ENCODE results near the gene CDCP2. TPM values are rescaled to one million over a fixed set of nuclear protein-coding genes. Genes with fewer than 3 reads are reported as not detected.

The CDCP2 gene
- total RNA-seq, 1 donor from 2014 or later: not detected

DNA sequence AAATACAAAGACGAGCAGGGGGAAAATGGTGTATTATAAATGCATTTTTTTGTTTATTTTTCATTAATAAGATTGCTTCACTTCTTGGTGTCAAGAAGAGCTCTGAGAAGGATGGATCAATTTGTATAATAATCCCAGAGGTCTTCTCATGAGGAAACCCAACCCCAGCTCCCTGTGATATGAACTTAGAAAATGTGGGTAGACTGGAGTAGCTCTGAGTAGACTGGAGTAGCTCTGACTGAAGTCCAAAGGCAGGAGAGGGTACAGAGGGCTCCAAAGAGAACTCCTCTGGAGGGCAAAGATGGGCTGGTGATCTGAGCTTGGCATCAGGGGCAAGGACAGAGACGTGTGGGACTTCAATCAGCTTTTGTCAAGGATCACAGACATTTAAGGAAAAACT is 21.4 kb downstream of the CDCP2 start:
- intact Hi-C loops (cut with DNase I): no loop called here

DNA sequence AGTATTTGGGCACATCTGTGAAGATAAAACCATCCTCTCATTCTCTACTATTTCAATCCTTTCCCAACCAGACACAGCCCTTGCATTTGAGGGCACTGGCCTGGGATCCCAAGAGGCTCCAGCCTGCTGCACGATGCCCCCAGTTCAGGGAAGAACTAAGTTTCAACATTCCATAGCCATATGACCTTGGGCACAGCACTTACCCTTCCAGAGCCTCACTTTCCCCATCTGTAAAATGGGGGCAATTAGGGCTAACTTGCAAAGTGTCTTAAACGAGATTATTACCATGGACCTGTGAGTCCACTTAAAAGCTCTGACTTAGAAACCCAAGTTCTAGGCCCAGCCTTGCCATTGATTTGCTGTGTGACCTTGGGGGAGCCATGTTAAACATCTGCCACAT is 22.9 kb downstream of the CDCP2 start:
- Histone ChIP-seq H3K9me3 (no peaks in the 10 kb centered on the region), H3K36me3 (no peaks in the 10 kb centered on the region), H3K4me1 (no peaks in the 10 kb centered on the region), H3K27me3 (no peaks in the 10 kb centered on the region), H3K27ac (no peak overlapping the region), H3K4me3 (no peak overlapping the region)
- TF ChIP-seq POLR2AphosphoS5 (IDR thresholded peaks at IDR 0.05; ENCODE audit: insufficient read depth in 1 of 2, low read depth in 1 of 2): no peak
- no peak for DNase-seq (ENCODE audit: extremely low spot score in 2 of 2)
- intact Hi-C loops (cut with DNase I): no loop called here

More for the DNA sequence above, 21.4 kb downstream of the CDCP2 start:
- no peak for DNase-seq (ENCODE audit: extremely low spot score in 2 of 2)
- no peak overlapping the region for H3K4me3 ChIP-seq
- no peaks in the 10 kb centered on the region for H3K27me3 ChIP-seq
- TF ChIP-seq, protein P1, sequence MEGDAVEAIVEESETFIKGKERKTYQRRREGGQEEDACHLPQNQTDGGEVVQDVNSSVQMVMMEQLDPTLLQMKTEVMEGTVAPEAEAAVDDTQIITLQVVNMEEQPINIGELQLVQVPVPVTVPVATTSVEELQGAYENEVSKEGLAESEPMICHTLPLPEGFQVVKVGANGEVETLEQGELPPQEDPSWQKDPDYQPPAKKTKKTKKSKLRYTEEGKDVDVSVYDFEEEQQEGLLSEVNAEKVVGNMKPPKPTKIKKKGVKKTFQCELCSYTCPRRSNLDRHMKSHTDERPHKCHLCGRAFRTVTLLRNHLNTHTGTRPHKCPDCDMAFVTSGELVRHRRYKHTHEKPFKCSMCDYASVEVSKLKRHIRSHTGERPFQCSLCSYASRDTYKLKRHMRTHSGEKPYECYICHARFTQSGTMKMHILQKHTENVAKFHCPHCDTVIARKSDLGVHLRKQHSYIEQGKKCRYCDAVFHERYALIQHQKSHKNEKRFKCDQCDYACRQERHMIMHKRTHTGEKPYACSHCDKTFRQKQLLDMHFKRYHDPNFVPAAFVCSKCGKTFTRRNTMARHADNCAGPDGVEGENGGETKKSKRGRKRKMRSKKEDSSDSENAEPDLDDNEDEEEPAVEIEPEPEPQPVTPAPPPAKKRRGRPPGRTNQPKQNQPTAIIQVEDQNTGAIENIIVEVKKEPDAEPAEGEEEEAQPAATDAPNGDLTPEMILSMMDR (IDR thresholded peaks at IDR 0.05): no peak
- TF ChIP-seq POLR2AphosphoS5 (IDR thresholded peaks at IDR 0.05; ENCODE audit: insufficient read depth in 1 of 2, low read depth in 1 of 2): no peak
- TF ChIP-seq POLR2A (IDR thresholded peaks at IDR 0.05): no peak
- H3K9me3 ChIP-seq: no peaks in the 10 kb centered on the region
- H3K4me1 ChIP-seq: no peaks in the 10 kb centered on the region
- H3K27ac ChIP-seq: no peak overlapping the region
- no peaks in the 10 kb centered on the region for H3K36me3 ChIP-seq

DNA sequence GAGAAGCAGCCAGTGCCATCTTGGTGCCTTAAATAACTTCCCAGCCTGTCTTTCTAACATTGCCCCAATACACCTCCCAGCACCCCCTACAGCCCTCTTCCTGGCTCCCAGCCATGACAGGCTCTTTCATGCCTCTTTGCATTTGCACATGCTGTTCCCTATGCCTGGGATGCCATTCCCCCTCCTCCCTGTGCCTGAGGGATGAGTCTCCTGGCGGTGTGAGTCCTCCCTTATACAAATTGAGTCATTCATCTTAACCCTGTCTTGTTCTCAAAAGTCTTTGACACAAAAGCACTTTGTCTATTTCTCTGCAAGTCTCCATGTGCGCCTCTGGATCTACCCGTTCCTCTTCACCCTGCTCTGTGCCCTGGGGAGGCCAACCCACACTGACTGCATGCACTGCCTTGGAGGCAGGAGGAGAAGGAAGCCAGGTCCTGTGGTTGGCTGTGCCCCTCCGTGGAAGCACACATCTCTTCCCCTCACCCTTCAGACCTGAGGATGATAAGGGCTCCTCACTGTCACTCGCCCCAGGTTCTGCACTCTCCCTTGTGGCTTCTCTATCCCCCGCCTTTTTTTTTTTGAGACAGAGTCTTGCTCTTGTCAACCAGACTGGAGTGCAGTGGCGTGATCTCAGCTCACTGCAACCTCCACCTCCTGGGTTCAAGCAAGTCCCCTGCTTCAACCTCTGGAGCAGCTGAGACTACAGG is 25.1 kb downstream of the CDCP2 start:
- no peak for DNase-seq (ENCODE audit: extremely low spot score in 2 of 2)
- intact Hi-C loops (cut with DNase I): no loop called here
- H3K36me3 ChIP-seq: no peaks in the 10 kb centered on the region
- no peak overlapping the region for H3K27ac ChIP-seq
- no peaks in the 10 kb centered on the region for H3K9me3 ChIP-seq
- no peaks in the 10 kb centered on the region for H3K4me1 ChIP-seq
- H3K27me3 ChIP-seq: no peaks in the 10 kb centered on the region
- H3K4me3 ChIP-seq: no peak overlapping the region
- TF ChIP-seq, protein P1 (IDR thresholded peaks at IDR 0.05): no peak
- no peak for TF ChIP-seq POLR2AphosphoS5 (IDR thresholded peaks at IDR 0.05; ENCODE audit: insufficient read depth in 1 of 2, low read depth in 1 of 2)
- no peak for TF ChIP-seq POLR2A (IDR thresholded peaks at IDR 0.05)

DNA sequence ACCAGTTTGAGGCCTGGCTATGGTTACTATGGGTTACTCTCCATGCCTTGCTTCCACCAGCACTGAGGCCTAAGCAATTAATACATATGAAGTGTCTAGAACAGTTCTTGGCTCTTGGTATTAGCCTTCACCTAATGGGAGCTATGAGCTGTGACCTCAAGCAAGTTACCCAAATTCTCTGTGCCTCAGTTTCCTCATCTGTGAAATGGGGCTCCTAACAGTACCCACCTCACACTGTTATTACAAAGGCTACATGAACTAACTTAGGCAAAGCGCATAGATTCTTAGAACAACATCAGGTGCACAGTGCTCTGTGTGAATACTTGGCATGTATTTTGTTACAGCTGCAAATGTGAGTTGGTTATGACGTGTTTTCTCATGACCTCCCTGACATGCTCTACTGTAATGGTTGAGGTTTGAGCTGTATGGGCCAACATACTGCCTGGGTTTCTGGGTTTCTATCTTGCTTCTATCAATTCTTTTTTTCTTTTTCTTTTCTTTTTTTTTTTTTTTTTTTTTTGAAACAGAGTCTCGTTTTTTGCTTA is 26.5 kb downstream of the CDCP2 start:
- Histone ChIP-seq H3K4me1 (peaks cover 9% of the 10 kb centered on the region), H3K27me3 (no peaks in the 10 kb centered on the region), H3K36me3 (no peaks in the 10 kb centered on the region), H3K9me3 (no peaks in the 10 kb centered on the region), H3K4me3 (no peak overlapping the region), H3K27ac (no peak overlapping the region)
- no peak for TF ChIP-seq POLR2A (IDR thresholded peaks at IDR 0.05)
- TF ChIP-seq POLR2AphosphoS5 (IDR thresholded peaks at IDR 0.05; ENCODE audit: insufficient read depth in 1 of 2, low read depth in 1 of 2): no peak
- TF ChIP-seq, protein P1 (IDR thresholded peaks at IDR 0.05): no peak
- intact Hi-C loops (cut with DNase I): no loop called here
- DNase-seq (ENCODE audit: extremely low spot score in 2 of 2): no peak

DNA sequence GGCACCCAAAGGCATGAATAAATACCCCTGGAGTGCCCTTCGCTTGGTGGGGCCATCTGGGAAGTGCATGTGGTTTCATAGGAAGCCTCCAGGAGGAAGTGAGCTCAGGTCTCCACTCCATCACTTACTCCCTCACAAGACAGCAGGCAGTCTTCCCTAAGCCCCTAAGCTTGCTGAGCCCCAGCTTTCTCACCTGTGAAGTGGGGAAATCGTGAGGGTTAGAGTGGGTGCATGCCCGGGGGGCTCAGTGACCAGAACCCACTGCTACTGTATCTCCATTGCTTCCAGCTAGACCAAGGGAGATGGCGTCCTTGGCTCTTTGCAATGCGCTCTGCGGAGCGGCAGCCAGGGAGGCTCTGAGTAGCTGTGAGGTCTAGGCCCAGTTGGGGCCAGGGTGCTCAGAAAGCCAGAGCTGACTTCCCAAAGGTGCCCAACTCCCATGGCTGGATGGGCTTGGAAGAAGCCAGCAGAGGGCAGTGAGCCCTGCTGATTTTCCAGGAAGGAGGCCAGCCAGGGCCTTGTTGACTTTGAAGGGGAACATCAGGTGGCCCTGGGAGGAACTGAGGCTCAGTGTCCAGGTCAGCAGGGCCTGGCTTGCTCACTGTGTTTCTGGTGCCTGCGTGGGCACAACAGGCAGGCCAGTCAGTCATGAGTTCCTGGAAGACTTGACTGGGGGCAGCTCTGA is 27.3 kb downstream of the CDCP2 start:
- H3K27me3 ChIP-seq: no peaks in the 10 kb centered on the region
- no peaks in the 10 kb centered on the region for H3K36me3 ChIP-seq
- H3K27ac ChIP-seq: no peak overlapping the region
- H3K9me3 ChIP-seq: no peaks in the 10 kb centered on the region
- H3K4me1 ChIP-seq: peaks cover 13% of the 10 kb centered on the region
- intact Hi-C loops (cut with DNase I): no loop called here
- no peak overlapping the region for H3K4me3 ChIP-seq
- TF ChIP-seq POLR2AphosphoS5 (IDR thresholded peaks at IDR 0.05; ENCODE audit: insufficient read depth in 1 of 2, low read depth in 1 of 2) (no peak), POLR2A (IDR thresholded peaks at IDR 0.05) (no peak)
- TF ChIP-seq, protein P1 (IDR thresholded peaks at IDR 0.05): no peak
- DNase-seq (ENCODE audit: extremely low spot score in 2 of 2): no peak
